HG02678 (cell line): ENCODE data around the gene FHIT.

ENCODE experiments used
- ATAC-seq: cut with Tn5 transposase; IDR thresholded peaks from one replicate; pipeline ENCODE4 v1.9.1; 2021; ENCODE audit warnings: mild to moderate bottlenecking, moderate library complexity; ENCODE audit not compliant: unreplicated experiment

The FHIT gene

DNA sequence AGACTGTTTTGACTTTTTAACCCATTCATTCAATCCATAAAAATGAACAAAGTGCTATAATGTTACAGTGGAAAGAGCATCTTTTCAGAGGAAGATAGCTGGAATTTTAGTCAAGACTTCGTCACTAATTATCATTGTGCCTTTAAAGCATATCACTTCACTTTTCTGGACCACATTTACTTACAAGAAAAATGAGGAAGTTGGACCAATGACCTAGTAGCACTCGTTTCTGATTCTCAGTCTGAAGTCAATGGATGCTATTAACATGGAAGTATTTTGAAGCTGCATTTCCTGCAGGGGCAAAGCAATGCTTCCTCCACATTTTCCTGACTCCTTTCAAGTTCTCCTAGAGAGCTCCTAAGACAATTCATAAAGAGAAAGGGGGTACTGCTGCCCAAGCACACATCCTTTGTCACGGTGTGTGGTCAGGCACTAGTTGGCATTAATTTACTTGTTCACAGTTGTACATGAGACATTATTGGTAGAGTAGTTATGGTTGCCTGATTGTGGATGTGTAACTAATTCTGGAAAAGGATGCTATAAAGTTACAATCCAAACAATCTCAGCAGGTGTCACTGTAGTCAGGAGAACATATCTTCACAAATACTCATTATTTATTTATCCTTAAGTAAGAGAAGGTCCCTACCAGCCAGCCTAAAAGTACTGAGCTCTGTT is 1049.1 kb downstream of the FHIT start:
- no peak for ATAC-seq

DNA sequence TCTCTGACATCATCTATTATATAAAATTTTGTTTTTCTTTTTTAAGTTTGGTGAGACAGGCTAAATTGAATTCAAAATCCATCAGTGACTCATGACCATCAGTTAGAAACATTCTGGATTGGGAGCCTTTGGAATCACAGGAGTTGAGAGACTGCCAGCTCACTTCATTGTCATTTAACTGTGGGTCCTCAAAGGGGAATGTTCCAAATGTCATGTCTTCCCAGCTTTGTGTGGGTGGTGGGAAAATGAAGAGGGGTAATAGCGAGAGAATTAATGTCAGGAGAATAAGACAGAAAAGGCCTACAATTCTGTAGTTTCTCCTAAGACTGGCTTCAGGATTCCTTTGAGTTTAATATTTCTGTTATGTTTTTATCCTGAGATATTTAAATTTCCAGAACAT is 1051.9 kb downstream of the FHIT start:
- ATAC-seq: no peak

DNA sequence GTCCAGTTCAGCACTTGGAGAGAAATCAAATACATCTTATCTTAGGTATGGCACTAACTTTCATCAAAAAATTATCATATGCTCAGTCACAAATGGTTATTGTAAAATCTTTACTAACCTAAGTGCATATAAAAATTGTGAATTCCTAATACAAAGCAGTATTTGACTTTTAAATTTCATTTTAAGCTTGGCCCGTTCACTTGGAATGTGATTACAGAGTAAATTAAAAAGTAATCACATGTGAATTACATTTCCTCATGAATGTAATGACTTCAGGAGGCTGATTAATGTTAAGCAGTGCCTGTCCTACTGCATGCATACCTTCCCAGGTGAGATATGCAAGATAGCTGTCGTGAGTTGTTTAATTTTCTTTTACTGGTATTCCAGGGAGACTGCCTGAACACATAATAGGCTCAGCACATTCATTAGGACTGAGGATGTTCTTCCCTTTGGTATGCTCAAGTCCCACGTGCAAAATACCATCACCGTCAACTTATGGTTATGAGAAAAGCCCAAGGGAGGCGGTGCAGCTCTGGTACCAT is 1053.0 kb downstream of the FHIT start:
- ATAC-seq: no peak

DNA sequence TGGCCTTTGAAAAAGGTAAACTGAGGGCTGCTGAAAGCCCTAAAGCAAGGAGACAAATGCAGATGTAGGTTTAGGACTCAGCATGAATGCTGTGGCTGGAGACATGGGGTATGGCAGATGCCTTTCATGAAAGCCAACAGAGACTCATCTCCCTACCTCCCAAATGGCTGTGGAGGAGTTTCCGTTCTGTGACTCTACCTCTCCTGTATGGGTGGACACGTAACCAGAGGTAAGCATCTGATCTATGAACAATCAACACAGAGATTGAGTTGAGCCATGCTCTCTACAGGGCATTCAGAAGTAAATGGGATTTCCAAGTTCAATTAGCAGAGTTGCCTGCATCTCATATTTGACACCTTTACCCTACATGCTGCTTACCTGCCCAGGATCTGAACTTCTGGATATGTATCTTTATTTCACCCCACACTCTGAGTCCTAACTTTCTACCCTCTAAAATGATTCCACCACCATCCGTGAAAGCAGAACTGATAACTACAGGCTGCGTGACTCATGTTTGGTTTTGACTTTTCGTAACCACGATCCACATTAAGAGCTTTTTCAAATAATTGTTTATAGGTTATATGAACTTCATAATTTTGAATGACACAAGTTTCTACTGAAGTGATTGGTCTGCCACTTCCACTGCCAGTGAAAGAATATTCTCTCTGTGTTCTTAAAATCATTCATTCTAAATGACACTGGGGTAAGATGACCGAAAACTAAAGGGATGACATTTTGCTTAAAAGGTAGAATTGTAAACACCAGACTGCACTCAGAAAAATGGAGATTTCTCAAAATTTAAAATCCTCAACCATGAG is 1058.7 kb downstream of the FHIT start:
- ATAC-seq: no peak

DNA sequence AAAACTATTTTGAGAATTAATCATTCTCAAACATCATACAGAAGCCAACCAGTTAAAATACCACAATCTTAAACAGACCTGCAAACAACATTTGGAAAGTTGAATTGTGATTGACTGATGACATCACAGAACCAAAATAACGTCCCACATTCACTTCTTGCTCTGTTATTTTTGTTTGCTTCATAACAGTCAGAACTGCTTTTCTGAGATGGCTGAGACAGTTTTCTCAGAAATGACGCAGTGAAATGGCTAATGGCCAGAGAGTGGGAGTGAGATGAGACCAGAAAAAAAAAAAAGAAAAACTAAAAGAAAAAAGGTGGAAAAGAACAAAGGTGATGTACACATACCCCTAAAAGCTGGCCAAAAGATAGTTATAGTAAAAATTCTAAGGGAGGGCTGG is 1061.2 kb downstream of the FHIT start:
- ATAC-seq: no peak

DNA sequence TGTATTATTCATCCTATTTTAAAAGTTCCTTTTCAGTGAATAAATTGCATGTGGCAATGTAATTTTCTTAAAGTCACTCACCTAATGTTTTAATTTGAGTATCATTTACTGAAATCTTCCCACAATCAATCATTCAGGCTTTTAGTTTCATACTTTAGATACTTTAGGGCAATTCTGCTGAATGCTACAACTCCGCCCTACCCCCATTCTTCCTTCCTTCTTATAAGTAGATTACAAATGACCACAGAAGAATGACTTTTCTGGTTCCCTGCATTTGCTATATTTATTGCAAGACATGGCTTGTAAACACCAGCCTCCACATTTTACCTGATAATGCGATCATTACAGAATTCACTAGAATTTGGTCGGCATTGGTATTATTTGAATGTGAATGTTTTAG is 1061.9 kb downstream of the FHIT start:
- ATAC-seq: no peak

DNA sequence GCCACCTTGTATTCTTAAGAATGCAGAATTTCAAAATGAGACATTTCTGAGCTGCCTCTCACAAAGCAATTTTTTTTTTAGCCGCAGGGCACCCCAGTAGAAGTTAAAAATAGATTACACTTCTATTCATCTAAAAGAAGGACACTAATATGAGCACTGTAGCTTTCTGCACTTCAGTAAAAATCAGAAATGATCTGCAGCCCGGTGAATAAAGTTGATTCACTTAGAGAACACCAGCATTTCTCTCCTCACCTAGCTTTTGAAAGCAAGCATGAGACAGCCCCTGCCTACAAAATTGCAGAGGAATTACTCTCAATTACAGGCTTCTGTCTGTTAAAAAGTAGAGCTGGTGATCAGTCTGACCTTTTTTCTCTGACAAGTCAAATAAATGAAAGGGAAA is 1062.4 kb downstream of the FHIT start:
- no peak for ATAC-seq

DNA sequence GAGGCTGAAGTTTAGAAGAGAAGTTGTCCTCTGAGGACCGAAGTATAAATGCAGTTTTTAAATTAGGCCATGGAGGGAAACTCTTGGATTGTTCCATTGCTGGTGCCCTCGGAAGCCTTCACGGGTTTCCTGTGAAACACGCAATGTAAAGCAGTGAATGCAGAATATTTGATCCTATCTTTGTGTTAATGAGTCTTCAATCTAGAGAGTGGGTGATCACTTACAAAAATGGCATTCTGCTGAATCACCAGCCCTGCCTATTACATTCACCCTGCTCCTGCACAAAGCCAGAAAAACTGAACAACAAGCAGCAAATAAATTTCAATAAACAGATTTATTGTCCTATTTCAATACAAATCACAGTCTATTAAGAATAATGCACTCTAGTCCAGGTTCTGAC is 1063.9 kb downstream of the FHIT start:
- no peak for ATAC-seq

GRCh38 chr3:60186359-60186758 is 1064.9 kb downstream of the FHIT start:
- no peak for ATAC-seq

DNA sequence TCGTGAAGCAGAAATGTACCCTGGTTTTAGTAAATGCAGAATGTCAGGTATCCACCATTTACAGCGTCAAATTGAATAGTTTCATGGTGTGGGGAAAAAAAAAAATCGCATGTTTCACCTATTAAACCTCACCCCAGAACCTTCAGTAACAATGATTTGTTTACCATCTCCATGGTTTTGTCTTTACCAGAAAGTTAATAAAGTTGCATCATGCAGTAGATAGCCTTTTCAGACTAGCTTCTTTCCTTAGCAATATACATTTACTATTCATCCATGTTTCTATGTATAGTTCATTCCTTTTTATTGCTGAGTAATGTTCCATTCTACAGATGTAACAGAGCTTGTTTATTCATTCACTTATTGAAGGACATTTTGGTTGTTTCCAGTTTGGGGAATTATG is 1066.1 kb downstream of the FHIT start:
- no peak for ATAC-seq

- no peak for ATAC-seq
Measured at GRCh38 chr3:60182697-60183096, 1068.6 kb downstream of the FHIT start.

- no peak for ATAC-seq
Measured at GRCh38 chr3:60178931-60179653, 1072.2 kb downstream of the FHIT start.

DNA sequence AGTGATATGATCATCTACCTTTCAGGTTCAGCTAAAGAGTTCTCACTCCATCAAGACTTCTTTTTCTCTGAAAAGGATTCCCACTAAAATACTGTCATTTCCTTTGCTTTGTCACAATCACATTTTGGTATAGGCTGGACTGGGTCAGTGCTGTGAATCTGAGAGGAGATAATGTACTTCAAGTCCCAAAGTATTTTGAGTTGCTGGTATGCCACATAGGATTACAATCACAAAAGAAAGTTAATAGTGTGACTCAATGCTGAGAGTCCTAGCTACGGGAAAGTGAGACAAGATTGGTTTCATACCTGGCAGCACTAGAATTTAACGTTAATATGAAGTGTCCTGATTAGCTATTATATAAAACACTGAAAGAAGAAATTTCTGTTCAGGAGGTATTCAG is 1073.5 kb downstream of the FHIT start:
- no peak for ATAC-seq

DNA sequence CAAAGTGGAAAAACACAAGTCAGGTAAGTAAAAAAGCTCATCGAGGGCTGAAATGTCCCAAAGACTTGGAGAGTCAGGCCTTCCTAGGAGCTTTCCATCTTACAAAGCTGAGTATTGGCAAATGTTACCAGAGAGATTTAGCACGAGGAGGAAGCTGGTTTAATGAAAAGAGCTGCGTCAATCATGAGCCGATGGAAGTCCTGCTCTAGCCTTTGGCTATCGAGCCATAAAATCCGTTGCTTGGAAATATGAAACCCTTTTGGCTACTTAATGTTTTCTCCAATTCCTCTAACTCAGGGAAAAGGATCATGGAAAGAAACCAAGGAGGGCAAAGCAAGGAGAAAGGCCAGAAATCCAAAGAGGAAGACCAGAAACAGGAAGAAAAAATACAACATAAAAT is 1074.6 kb downstream of the FHIT start:
- ATAC-seq: no peak

DNA sequence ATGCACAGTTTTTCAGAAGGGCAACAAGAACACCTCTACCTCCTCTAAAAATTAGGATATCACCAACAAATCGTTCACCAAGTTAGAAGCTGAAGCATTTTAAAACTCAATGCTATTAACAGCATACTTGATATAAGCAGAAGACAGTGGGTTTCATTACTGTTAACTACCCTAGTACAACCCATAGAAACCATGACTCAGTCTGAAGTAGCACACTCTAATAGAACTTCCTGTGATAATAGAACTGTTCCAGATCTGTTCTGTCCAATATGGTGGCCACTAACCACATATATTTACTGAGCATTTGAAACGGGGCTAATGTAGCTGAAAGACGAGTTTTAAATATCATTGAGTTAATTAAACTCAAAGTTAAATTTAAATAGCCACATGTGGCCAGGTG is 1075.6 kb downstream of the FHIT start:
- ATAC-seq: no peak

DNA sequence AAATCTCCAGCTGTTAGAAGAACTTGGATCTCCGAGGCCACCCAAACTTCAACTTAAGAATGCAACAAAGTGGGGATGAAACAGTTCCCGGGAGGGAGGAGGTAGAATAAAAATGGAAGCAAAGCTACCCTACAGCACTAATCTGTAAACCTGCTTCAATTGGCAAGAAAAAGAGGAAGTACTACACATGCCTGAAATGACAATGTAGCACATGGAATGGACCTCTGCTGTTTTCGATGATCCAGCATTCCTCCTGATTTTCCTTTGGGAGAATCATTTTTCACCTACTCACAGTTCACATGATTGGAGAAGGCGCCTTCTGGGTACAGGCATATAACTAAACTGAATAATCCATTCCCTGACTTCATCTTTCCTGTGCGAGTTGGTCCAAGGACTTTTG is 1081.5 kb downstream of the FHIT start:
- ATAC-seq: no peak

- no peak for ATAC-seq
Measured at GRCh38 chr3:60167186-60167585, 1084.1 kb downstream of the FHIT start.

- no peak for ATAC-seq
Measured at GRCh38 chr3:60160822-60161748, 1090.2 kb downstream of the FHIT start.

DNA sequence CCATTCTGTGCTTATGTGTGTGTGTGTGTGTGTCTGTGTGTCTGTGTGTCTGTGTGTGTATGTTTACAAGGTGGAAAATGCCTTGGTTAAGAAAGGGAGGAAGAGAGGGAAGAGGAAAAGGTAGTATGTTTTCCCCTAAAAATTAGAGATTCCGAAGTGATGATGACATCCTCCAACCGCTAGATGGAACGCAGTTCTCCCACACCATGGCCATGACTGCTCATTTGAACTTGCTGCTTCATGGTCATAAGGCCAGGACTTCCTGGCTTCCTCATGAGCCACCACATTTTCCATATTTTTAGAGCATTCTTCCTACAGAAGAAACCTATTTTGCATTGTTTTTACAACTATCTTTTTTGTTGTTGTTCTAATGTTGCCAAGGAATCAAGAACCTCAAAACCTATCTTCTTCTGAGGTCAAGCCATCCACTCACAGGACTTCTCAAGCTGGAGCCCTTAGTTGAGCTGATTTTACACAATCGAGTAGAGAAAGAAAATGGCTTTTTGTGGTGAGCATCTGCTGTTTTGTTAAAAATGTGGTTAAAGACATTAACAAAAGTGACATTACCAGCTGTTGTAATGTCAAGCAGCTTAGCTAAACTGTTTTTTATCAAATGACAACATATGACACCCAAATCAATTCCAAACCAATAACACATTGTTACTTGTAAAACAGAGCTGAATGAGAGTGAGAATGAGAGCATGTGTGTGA is 1091.0 kb downstream of the FHIT start:
- ATAC-seq: no peak

DNA sequence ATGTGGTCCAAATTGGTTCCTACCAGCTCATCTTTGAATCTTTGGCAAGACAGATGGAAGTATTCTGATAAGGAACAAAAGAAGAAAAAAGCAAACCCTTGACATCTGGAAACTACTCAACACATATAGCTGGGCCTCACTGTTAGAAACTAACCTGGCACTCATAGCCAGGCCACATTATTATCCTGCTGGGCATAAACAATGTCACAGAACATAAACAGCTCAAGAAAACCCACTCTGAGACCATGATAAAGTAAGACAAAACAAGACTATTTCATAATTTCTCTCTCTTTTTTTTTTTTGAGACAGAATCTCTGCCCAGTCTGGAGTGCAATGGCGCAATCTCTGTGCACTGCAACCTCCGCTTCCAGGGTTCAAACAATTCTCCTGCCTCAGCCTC is 1093.2 kb downstream of the FHIT start:
- no peak for ATAC-seq
